Measurements from ENCODE around the gene LHCGR. TPM values are rescaled to one million over a fixed set of nuclear protein-coding genes. Genes with fewer than 3 reads are reported as not detected.

LHCGR gene
- total RNA-seq, 3 donors from 2014 or later (not counting 1 experiment from before 2014, with no cell fraction given) = not detected

- peaks cover 0 to 6% of the 10 kb centered on the region in 2 donors for H3K27me3 Mint-ChIP-seq (ENCODE audit: low read depth in 2 of 2)
These were observed 63.4 kb downstream of the LHCGR start for GRCh38 chr2:48691935-48692691.

GRCh38 chr2:48685126-48685525, 70.4 kb downstream of the LHCGR start:
- Histone ChIP-seq H3K27me3 (ENCODE audit: control insufficient read depth, insufficient read depth, low read length) (peaks cover 3% of the 10 kb centered on the region), H3K9me3 (ENCODE audit: control insufficient read depth, insufficient read depth, low read length) (no peaks in the 10 kb centered on the region), H3K4me1 (ENCODE audit: control insufficient read depth, insufficient read depth, low read length) (no peaks in the 10 kb centered on the region), H3K27ac (ENCODE audit: low read length) (no peak overlapping the region), H3K4me3 (ENCODE audit: low read length) (no peak overlapping the region), H3K36me3 (ENCODE audit: control insufficient read depth, insufficient read depth, low read length) (no peaks in the 10 kb centered on the region)
- DNase-seq = no peak
- Mint-ChIP-seq H3K27me3 (ENCODE audit: low read depth in 2 of 2) (peaks cover 0 to 15% of the 10 kb centered on the region in 2 donors), H3K27ac (no peak overlapping the region), H3K36me3 (no peaks in the 10 kb centered on the region), H3K4me1 (no peaks in the 10 kb centered on the region), H3K9me3 (peaks cover 0 to 2% of the 10 kb centered on the region in 2 donors), H3K4me3 (no peak overlapping the region)
- intact Hi-C loops (cut with micrococcal nuclease) = no loop called here
- TF ChIP-seq CTCF (IDR thresholded peaks at IDR 0.05) = no peak
- ATAC-seq = no peak
- whole genome bisulfite sequencing (ENCODE audit: insufficient coverage) = no CpG with 5 or more reads among the region's 1 CpG

More at GRCh38 chr2:48691935-48692691, 63.4 kb downstream of the LHCGR start:
- no peaks in the 10 kb centered on the region for H3K36me3 Mint-ChIP-seq
- no peaks in the 10 kb centered on the region for H3K4me1 Mint-ChIP-seq
- Histone ChIP-seq H3K9me3 (ENCODE audit: control insufficient read depth, insufficient read depth, low read length) (no peaks in the 10 kb centered on the region), H3K4me3 (ENCODE audit: low read length) (no peak overlapping the region), H3K27me3 (ENCODE audit: control insufficient read depth, insufficient read depth, low read length) (no peaks in the 10 kb centered on the region), H3K36me3 (ENCODE audit: control insufficient read depth, insufficient read depth, low read length) (no peaks in the 10 kb centered on the region), H3K27ac (ENCODE audit: low read length) (no peak overlapping the region), H3K4me1 (ENCODE audit: control insufficient read depth, insufficient read depth, low read length) (no peaks in the 10 kb centered on the region)
- intact Hi-C loops (cut with micrococcal nuclease) = no loop called here
- no peak overlapping the region for H3K4me3 Mint-ChIP-seq
- DNase-seq = no peak
- no peak for ATAC-seq
- 73% methylated on average over 2 of the region's 3 CpGs for WGBS (ENCODE audit: insufficient coverage)
- no peak overlapping the region for H3K27ac Mint-ChIP-seq
- no peak for TF ChIP-seq CTCF (IDR thresholded peaks at IDR 0.05)
- H3K9me3 Mint-ChIP-seq = peaks cover 2% of the 10 kb centered on the region in 2 donors

- no peaks in the 10 kb centered on the region for H3K36me3 Mint-ChIP-seq
- no peaks in the 10 kb centered on the region for H3K27me3 ChIP-seq (ENCODE audit: control insufficient read depth, insufficient read depth, low read length)
- ATAC-seq (no peak), DNase-seq (no peak)
- no peak overlapping the region for H3K4me3 Mint-ChIP-seq
- H3K4me3 ChIP-seq (ENCODE audit: low read length) = no peak overlapping the region
- H3K9me3 ChIP-seq (ENCODE audit: control insufficient read depth, insufficient read depth, low read length) = no peaks in the 10 kb centered on the region
- no peaks in the 10 kb centered on the region for H3K9me3 Mint-ChIP-seq
- no peaks in the 10 kb centered on the region for H3K36me3 ChIP-seq (ENCODE audit: control insufficient read depth, insufficient read depth, low read length)
- H3K4me1 Mint-ChIP-seq = no peaks in the 10 kb centered on the region
- intact Hi-C loops (cut with micrococcal nuclease) = no loop called here
- TF ChIP-seq CTCF (IDR thresholded peaks at IDR 0.05) = no peak
- H3K4me1 ChIP-seq (ENCODE audit: control insufficient read depth, insufficient read depth, low read length) = no peaks in the 10 kb centered on the region
- no peak overlapping the region for H3K27ac Mint-ChIP-seq
- WGBS (ENCODE audit: insufficient coverage) = 50% methylated on average over 2 of the region's 2 CpGs
- peaks cover 0 to 6% of the 10 kb centered on the region in 2 donors for H3K27me3 Mint-ChIP-seq (ENCODE audit: low read depth in 2 of 2)
- no peak overlapping the region for H3K27ac ChIP-seq (ENCODE audit: low read length)
These were observed 78.1 kb downstream of the LHCGR start for GRCh38 chr2:48677450-48677849.

- H3K36me3 ChIP-seq (ENCODE audit: control insufficient read depth, insufficient read depth, low read length) = no peaks in the 10 kb centered on the region
- Mint-ChIP-seq H3K9me3 (peaks cover 0 to 3% of the 10 kb centered on the region in 2 donors), H3K27me3 (ENCODE audit: low read depth in 2 of 2) (peaks cover 0 to 7% of the 10 kb centered on the region in 2 donors), H3K4me3 (no peak overlapping the region), H3K27ac (no peak overlapping the region), H3K4me1 (no peaks in the 10 kb centered on the region), H3K36me3 (no peaks in the 10 kb centered on the region)
- H3K9me3 ChIP-seq (ENCODE audit: control insufficient read depth, insufficient read depth, low read length) = no peaks in the 10 kb centered on the region
- no peak for DNase-seq
- no peak for TF ChIP-seq CTCF (IDR thresholded peaks at IDR 0.05)
- H3K4me3 ChIP-seq (ENCODE audit: low read length) = no peak overlapping the region
- ATAC-seq = no peak
- H3K27me3 ChIP-seq (ENCODE audit: control insufficient read depth, insufficient read depth, low read length) = no peaks in the 10 kb centered on the region
- H3K4me1 ChIP-seq (ENCODE audit: control insufficient read depth, insufficient read depth, low read length) = no peaks in the 10 kb centered on the region
- WGBS (ENCODE audit: insufficient coverage) = 83% methylated on average over 2 of the region's 2 CpGs
- no peak overlapping the region for H3K27ac ChIP-seq (ENCODE audit: low read length)
- intact Hi-C loops (cut with micrococcal nuclease) = no loop called here
These were observed 80.6 kb downstream of the LHCGR start for GRCh38 chr2:48674933-48675332.
